IPS-18c (cell line): Measurements from ENCODE around the gene NEU2.
"Not testable (repeated sequence)": the region's sequence is repeated elsewhere in the genome, so short reads cannot be mapped to it uniquely, and the experiment has no call there.

Experiments used
- H3K4me3 ChIP-seq: 2 replicates; pipeline ENCODE4 v1.7.0; 2013; ENCODE audit warnings: low read depth, mild to moderate bottlenecking, low read length, moderate library complexity; ENCODE audit not compliant: insufficient read depth
- H3K9me3 ChIP-seq: one replicate; pipeline ENCODE4 v1.6.1; 2013; ENCODE audit warnings: mild to moderate bottlenecking, low read length, moderate library complexity; ENCODE audit not compliant: control insufficient read depth, insufficient read depth

NEU2 gene

DNA sequence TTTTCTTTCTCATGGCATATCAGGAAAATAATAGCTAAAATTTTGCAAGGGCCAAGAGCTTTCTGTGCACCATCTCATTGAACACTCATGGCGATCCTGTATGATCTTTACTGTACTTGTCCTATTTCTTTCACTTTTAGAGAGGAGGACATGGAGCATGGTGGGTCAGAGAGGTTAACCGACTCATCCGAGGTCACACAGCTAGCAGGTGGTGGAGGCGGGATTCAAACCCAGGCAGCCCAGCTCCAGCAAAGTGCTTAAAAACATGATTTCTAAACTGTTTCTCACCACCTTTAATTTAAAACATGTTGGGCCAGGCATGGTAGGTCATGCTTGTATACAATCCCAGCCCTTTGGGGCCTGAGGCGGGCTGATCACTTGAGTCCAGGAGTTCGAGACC lies 25.8 kb upstream of the NEU2 start:
- no peak overlapping the region for H3K4me3 ChIP-seq
- peaks cover 3% of the 10 kb centered on the region for H3K9me3 ChIP-seq

DNA sequence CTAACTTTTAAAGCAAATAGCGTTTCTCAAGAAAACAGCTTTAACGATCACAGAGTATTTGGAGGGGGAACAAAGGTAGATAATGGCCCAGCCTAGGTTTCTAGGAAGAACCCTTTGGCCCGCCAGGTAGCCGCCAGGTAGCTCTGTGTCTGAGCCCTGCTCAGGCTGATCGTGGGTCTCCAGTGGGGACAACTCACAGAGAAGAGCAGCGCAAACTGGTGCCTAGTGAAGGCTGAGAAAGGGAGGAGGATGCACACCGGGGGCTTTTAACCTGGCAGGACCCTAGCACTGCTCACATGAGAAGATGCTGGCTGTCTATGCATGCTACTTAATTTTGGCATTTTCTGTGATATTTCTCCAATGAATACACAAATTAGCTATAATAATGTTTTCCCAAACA lies 25.2 kb upstream of the NEU2 start:
- H3K4me3 ChIP-seq, result no peak overlapping the region
- H3K9me3 ChIP-seq, result peaks cover 3% of the 10 kb centered on the region

GRCh38 chr2:233007739-233008138 lies 24.7 kb upstream of the NEU2 start:
- Histone ChIP-seq H3K9me3 (peaks cover 3% of the 10 kb centered on the region), H3K4me3 (no peak overlapping the region)

DNA sequence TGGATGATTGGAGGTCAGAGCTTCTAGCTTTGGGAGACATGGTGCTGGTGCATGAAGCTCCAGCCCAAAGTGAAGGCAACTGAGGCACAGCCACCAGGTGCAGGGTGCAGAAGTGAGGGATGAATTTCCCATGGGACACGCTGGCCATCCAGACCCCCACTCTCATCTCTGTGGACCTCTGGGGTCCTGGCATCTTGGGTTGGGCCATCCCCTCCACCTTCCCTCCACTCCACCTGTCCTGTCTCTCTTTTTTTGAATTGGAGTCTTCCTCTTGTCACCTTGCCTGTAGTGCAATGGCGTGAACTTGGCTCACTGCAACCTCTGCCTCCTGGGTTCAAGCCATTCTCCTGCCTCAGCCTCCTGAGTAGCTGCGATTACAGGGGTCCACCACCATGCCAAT lies 22.8 kb upstream of the NEU2 start:
- peaks cover 3% of the 10 kb centered on the region for H3K9me3 ChIP-seq
- no peak overlapping the region for H3K4me3 ChIP-seq

DNA sequence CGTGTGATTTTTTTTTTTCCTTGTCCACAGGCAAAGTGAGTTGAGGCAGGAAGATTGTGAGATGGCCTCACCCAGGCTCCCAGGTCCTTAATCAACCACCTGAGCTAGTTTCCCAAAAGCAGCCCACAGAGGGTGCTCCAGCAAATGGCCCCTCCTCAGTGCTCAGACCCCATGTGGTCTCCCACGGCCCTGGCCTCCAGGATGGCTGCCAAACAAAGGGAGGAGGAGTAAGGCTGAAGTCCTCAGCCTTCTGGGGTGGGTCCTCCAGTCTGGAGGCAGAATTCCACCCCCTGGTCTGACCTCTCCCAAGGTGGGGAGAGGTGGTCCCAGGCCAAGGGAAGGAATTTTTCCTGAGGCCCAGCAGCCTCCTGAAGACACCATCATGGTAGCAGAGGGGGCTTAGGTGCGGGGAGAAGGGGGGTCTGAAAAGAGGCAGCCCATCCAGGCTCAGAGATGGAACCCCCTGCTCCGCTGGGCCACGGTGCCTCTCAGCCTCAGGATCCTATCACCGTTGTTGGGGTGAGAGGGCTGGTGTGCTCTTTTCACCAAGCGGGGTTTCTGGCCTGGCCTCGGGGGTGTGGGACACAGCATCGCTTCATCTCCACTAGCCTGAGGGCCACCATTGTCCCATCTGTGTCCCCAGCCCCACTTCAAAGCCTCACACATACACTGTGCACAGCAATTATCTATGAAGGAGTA lies 21.8 kb upstream of the NEU2 start:
- H3K4me3 ChIP-seq, result no peak overlapping the region

GRCh38 chr2:233011268-233011650 lies 21.2 kb upstream of the NEU2 start:
- Histone ChIP-seq H3K9me3 (peaks cover 3% of the 10 kb centered on the region), H3K4me3 (no peak overlapping the region)

More for the DNA sequence above, 21.8 kb upstream of the NEU2 start:
- peaks cover 3% of the 10 kb centered on the region for H3K9me3 ChIP-seq

GRCh38 chr2:233011702-233012131 lies 20.8 kb upstream of the NEU2 start:
- Histone ChIP-seq H3K9me3 (peaks cover 3% of the 10 kb centered on the region), H3K4me3 (no peak overlapping the region)

- H3K4me3 ChIP-seq, result no peak overlapping the region
- no peaks in the 10 kb centered on the region for H3K9me3 ChIP-seq
Measured at GRCh38 chr2:233012301-233012971, 20.0 kb upstream of the NEU2 start.

GRCh38 chr2:233013027-233013461 lies 19.4 kb upstream of the NEU2 start, which contains the start of gene NGEF:
TSS of gene NGEF (minus strand) at chr2:233013256. CDS start at chr2:232974890, 38,366 bp downstream.
- Histone ChIP-seq H3K9me3 (no peaks in the 10 kb centered on the region), H3K4me3 (no peak within 1 kb of the TSS)

- no peak overlapping the region for H3K4me3 ChIP-seq
- H3K9me3 ChIP-seq, result no peaks in the 10 kb centered on the region
Measured at GRCh38 chr2:233013650-233014049, 18.8 kb upstream of the NEU2 start.

- Histone ChIP-seq H3K4me3 (no peak overlapping the region), H3K9me3 (no peaks in the 10 kb centered on the region)
Measured at GRCh38 chr2:233015019-233015645, 17.3 kb upstream of the NEU2 start.

DNA sequence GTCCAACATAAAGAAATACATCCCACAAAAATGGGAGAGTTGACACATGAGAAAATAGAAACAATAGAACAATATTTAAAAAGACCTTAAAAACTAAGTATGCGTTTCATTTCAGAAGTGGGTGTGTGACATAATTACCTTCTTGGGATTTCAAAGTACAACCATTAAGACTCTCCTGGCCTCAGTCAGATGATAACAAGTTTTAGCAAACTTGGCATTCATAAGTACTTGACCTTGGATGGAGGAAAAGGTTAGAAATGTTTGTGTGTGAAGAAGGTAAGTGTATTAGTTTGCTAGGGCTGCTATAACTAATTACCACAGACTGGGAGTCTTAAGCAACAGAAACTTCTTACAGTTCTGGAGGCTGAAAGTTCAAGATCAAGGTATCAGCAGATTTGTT lies 14.5 kb upstream of the NEU2 start:
- Histone ChIP-seq H3K9me3 (no peaks in the 10 kb centered on the region), H3K4me3 (no peak overlapping the region)

DNA sequence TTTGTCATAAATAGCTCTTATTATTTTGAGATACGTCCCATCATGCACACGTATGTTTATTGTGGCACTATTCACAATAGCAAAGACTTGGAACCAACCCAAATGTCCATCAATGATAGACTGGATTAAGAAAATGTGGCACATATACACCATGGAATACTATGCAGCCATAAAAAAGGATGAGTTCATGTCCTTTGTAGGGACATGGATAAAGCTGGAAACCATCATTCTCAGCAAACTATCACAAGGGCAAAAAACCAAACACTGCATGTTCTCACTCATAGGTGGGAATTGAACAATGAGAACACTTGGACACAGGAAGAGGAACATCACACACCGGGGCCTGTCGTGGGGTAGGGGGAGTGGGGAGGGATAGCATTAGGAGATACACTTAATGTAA lies 12.9 kb upstream of the NEU2 start:
- not testable (repeated sequence) for H3K4me3 ChIP-seq, H3K9me3 ChIP-seq

GRCh38 chr2:233020454-233020853 lies 12.0 kb upstream of the NEU2 start:
- Histone ChIP-seq H3K4me3 (no peak overlapping the region), H3K9me3 (no peaks in the 10 kb centered on the region)

GRCh38 chr2:233021771-233022170 lies 10.7 kb upstream of the NEU2 start:
- Histone ChIP-seq H3K4me3 (no peak overlapping the region), H3K9me3 (no peaks in the 10 kb centered on the region)

DNA sequence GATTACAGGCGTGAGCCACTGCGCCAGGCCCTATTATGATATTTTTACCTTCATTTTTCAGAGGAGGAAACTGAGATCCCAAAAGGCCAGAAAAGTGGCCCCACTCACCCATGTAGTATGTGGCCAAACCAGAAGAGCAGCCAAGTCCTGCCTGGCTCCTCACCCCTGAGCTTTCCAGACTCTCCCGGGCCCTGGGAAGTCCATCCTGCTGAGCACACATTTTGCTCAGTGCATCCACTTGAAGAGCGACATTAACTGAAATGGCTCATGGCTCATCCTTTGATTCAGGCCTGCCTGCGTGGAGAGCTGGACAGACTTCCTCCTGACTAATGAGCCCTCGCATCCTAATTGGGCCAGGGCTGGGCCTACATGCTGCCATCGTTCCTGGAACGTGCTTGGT lies 9.9 kb upstream of the NEU2 start:
- Histone ChIP-seq H3K4me3 (no peak overlapping the region), H3K9me3 (no peaks in the 10 kb centered on the region)

GRCh38 chr2:233023007-233023760 lies 9.3 kb upstream of the NEU2 start:
- no peak overlapping the region for H3K4me3 ChIP-seq
- no peaks in the 10 kb centered on the region for H3K9me3 ChIP-seq
